ENCODE results near the gene RPS5.

RPS5 gene

DNA sequence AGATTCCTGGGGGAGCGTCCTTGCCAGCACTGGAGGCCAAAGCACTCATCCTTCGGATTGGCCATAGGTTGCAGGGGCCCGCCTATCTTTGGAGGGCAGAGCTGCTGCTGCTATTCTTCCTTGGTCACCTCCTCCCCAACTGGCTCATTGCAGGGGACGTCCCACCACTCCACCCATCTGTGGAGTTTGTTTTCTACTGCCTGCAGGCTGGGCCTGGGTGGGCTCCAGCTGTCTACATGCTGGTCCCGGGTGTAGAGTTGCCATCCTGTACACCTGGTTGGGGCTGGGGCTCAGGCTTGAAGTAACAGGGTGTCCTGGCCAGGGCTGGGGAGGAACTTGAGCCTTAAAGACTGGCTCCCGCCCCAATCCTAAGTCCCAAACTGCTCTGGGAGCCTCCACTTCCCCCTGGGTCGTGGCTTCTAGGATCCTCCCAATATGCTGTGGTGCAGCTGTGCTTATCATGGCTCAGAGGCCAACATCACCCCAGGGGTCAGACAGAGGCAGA is 10.5 kb downstream of the RPS5 start:
- DNase-seq (ENCODE audit: low read depth): no peak
- H3K4me3 ChIP-seq (replicated peaks; ENCODE audit: low read depth, low read length): no peak overlapping the region
- TF ChIP-seq, protein P1, sequence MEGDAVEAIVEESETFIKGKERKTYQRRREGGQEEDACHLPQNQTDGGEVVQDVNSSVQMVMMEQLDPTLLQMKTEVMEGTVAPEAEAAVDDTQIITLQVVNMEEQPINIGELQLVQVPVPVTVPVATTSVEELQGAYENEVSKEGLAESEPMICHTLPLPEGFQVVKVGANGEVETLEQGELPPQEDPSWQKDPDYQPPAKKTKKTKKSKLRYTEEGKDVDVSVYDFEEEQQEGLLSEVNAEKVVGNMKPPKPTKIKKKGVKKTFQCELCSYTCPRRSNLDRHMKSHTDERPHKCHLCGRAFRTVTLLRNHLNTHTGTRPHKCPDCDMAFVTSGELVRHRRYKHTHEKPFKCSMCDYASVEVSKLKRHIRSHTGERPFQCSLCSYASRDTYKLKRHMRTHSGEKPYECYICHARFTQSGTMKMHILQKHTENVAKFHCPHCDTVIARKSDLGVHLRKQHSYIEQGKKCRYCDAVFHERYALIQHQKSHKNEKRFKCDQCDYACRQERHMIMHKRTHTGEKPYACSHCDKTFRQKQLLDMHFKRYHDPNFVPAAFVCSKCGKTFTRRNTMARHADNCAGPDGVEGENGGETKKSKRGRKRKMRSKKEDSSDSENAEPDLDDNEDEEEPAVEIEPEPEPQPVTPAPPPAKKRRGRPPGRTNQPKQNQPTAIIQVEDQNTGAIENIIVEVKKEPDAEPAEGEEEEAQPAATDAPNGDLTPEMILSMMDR (IDR thresholded peaks at IDR 0.05; ENCODE audit: low read length, missing control alignments): no peak

DNA sequence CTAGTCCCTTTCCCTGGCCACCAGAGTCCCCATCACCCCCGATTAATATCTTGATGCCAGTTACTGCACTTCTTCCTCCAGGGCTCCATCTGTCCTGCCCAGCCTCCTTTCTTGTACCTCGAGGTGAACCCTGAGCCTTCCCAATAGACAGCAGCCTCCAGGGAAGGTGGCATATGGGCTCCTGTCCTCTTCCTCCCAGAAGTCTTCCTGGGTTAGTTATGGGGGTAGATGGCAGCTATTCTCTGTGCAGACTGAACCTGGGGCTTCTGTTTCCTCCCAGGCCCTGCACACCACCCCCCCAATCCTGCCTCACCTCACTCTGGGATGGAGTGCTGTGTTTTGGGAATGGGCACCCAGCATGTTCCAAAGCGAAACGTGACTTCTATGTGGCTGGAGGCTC is 11.0 kb downstream of the RPS5 start:
- TF ChIP-seq, protein P1 (IDR thresholded peaks at IDR 0.05; ENCODE audit: low read length, missing control alignments): no peak
- no peak for DNase-seq (ENCODE audit: low read depth)

DNA sequence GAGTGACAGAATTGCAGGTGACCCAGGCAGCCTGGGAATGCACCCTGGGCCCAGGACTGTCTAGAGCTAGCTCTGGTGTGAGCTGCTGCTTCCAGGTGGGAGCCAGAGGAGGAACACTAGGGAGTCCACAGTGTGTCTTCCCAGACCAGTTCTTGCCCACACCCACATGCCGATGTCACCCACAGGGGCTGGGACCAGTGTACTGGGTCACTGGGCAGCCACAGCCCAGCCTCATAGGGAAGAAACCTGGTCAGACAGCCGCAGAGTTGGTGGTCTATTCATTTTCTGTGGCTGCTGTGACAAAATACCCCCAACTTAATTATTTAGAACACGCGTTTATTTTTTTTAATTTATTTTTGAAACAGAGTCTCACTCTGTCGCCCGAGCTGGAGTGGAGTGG is 11.5 kb downstream of the RPS5 start:
- TF ChIP-seq, protein P1 (IDR thresholded peaks at IDR 0.05; ENCODE audit: low read length, missing control alignments): no peak
- no peak overlapping the region for H3K4me3 ChIP-seq (replicated peaks; ENCODE audit: low read depth, low read length)
- DNase-seq (ENCODE audit: low read depth): no peak

More for the DNA sequence above, 11.0 kb downstream of the RPS5 start:
- H3K4me3 ChIP-seq (replicated peaks; ENCODE audit: low read depth, low read length): no peak overlapping the region

GRCh38 chr19:58399903-58400302 is 12.8 kb downstream of the RPS5 start:
- DNase-seq (ENCODE audit: low read depth): no peak
- no peak overlapping the region for H3K4me3 ChIP-seq (replicated peaks; ENCODE audit: low read depth, low read length)
- TF ChIP-seq, protein P1 (IDR thresholded peaks at IDR 0.05; ENCODE audit: low read length, missing control alignments): no peak

GRCh38 chr19:58400316-58400915 is 13.3 kb downstream of the RPS5 start:
- H3K4me3 ChIP-seq (replicated peaks; ENCODE audit: low read depth, low read length): peak overlapping the region; percentile 63
- TF ChIP-seq, protein P1 (IDR thresholded peaks at IDR 0.05; ENCODE audit: low read length, missing control alignments): no peak
- DNase-seq (ENCODE audit: low read depth): no peak

DNA sequence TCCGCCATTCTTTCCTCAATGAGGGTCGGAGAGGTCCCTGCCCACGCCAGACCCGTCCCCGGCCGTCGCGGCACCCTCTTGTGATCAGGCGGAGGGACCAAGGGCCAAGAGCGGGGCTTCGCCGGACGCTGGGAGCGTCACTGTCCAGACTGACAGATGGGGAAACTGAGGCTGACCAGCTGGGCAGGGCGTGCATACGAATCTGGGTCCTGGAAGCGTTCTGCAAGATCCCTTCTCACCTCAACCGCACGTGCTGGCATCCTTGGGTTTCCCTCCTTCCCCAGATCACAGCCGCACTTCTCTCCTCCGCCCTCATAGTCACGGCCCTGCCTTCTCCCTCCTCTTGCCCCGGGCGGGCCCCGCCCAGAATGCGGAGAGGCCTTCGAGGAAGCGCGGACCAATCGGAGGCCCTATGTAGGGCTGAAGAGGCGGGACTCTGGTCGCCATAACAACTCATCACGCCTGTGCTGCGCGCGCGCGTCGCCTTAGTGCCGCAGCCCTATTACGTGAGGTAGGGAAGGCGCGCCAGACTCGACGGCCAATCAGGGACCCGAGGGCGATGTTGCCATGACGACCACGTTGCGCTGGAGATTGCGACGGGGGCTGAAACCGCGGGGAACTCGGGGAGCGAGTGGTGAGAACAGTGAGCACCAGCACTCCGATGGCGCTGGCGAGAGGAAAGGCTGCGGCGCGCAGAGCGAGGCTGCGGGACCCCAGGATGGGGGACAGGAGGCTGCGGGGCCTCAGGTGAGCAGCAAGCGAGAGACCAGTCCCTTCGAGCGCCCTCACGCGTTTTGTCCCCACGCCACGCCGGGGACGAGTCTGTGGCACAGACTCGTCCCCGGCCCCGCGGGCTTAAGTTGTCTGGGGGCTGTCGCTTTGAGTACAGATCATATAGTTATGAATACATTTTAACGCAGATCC is 14.1 kb downstream of the RPS5 start:
- DNase-seq (ENCODE audit: low read depth): peak; percentile 100
- H3K4me3 ChIP-seq (replicated peaks; ENCODE audit: low read depth, low read length): peak overlapping the region; percentile 63
- TF ChIP-seq, protein P1 (IDR thresholded peaks at IDR 0.05; ENCODE audit: low read length, missing control alignments): no peak

All from fibroblast of pulmonary artery (primary cell).